Neural cell (in vitro differentiated cells): ENCODE results near the gene MYOT. TPM values are rescaled to one million over a fixed set of nuclear protein-coding genes. Genes with fewer than 3 reads are reported as not detected.

ENCODE experiments used
- H2AFZ ChIP-seq: fragments of 200-600, 300-800 bp; sonication (generic), shearing (Covaris generic); 2 replicates; pipeline ENCODE4 v1.6.0; 2014; ENCODE audit warnings: low read depth, mild to moderate bottlenecking, antibody characterized with exemption, low read length, moderate library complexity
- H3F3A ChIP-seq: fragments of 200-600 bp; shearing (Covaris generic); 2 replicates; pipeline ENCODE4 v1.6.1; 2016; ENCODE audit warnings: mild to moderate bottlenecking, moderate library complexity, mixed read lengths, antibody characterized with exemption, low read length; ENCODE audit not compliant: insufficient read depth, poor library complexity, severe bottlenecking
- H3K27ac ChIP-seq: fragments of 200-600, 300-800 bp; sonication (generic), shearing (Covaris generic); 2 replicates; pipeline ENCODE4 v1.5.1; 2014; ENCODE audit warnings: mild to moderate bottlenecking, low read length, moderate library complexity
- H3K27me3 ChIP-seq: fragments of 300-800, 200-600 bp; sonication (generic), shearing (Covaris generic); 2 replicates; pipeline ENCODE4 v1.6.0; 2014; ENCODE audit warnings: mild to moderate bottlenecking, low read depth, low read length, moderate library complexity; ENCODE audit not compliant: insufficient read depth
- H3K36me3 ChIP-seq: fragments of 300-800, 200-600 bp; sonication (generic), shearing (Covaris generic); 2 replicates; pipeline ENCODE4 v1.5.1; 2014; ENCODE audit warnings: mild to moderate bottlenecking, antibody characterized with exemption, low read length, moderate library complexity; ENCODE audit not compliant: insufficient read depth
- H3K4me2 ChIP-seq: fragments of 300-800, 200-600 bp; sonication (generic), shearing (Covaris generic); 2 replicates; pipeline ENCODE4 v1.6.0; 2014; ENCODE audit warnings: mild to moderate bottlenecking, low read length
- H3K4me3 ChIP-seq: fragments of 300-800, 200-600 bp; sonication (generic), shearing (Covaris generic); 2 replicates; pipeline ENCODE4 v1.5.1; 2014; ENCODE audit warnings: mild to moderate bottlenecking, low read length, moderate library complexity
- H3K79me2 ChIP-seq: fragments of 200-600 bp; shearing (Covaris generic); replicated peaks from 2 replicates; pipeline ENCODE4 v1.6.0; 2014; ENCODE audit warnings: mild to moderate bottlenecking, low read length, moderate library complexity; ENCODE audit not compliant: insufficient read depth
- H3K9ac ChIP-seq: fragments of 300-800, 200-600 bp; sonication (generic), shearing (Covaris generic); 2 replicates; pipeline ENCODE4 v1.6.1; 2016; ENCODE audit warnings: mild to moderate bottlenecking, low read length, mixed read lengths
- H3K9me2 ChIP-seq: fragments of 200-600 bp; shearing (Covaris generic); 2 replicates; pipeline ENCODE4 v1.6.1; 2016; ENCODE audit warnings: mild to moderate bottlenecking, low read length, mixed read lengths; ENCODE audit not compliant: insufficient read depth
- H3K9me3 ChIP-seq: fragments of 200-600, 300-800 bp; sonication (generic), shearing (Covaris generic); 2 replicates; pipeline ENCODE4 v1.6.1; 2016; ENCODE audit warnings: mild to moderate bottlenecking, mixed run types, low read length, moderate library complexity, mixed read lengths
- H4K20me1 ChIP-seq: fragments of 200-600 bp; shearing (Covaris generic); 2 replicates; pipeline ENCODE4 v1.6.1; 2016; ENCODE audit warnings: mild to moderate bottlenecking, mixed run types; ENCODE audit not compliant: insufficient read depth
- EP300 ChIP-seq: fragments of 450-650 bp; conservative IDR thresholded peaks from 2 replicates; pipeline ENCODE4 v1.6.1; 2014; ENCODE audit warnings: antibody characterized with exemption, mild to moderate bottlenecking, moderate library complexity; ENCODE audit not compliant: poor library complexity, severe bottlenecking
- EZH2 ChIP-seq: fragments of 200-600, 300-800 bp; shearing (Covaris generic), sonication (generic); IDR thresholded peaks from 2 replicates; pipeline ENCODE4 v1.6.1; 2014; ENCODE audit warnings: antibody characterized with exemption, low read length, borderline replicate concordance, mild to moderate bottlenecking; ENCODE audit not compliant: insufficient read depth, poor library complexity, severe bottlenecking
- MXI1 ChIP-seq: fragments of 450-650 bp; conservative IDR thresholded peaks from 2 replicates; pipeline ENCODE4 v1.6.1; 2014; ENCODE audit warnings: antibody characterized with exemption, mild to moderate bottlenecking; ENCODE audit not compliant: poor library complexity, severe bottlenecking
- POLR2AphosphoS5 ChIP-seq: IDR thresholded peaks from 2 replicates; pipeline ENCODE4 v1.6.1; 2012
- RAD21 ChIP-seq: fragments of 450-650 bp; conservative IDR thresholded peaks from 2 replicates; pipeline ENCODE4 v1.6.1; 2014; ENCODE audit warnings: antibody characterized with exemption, mild to moderate bottlenecking, moderate library complexity
- SMC3 ChIP-seq: fragments of 450-650 bp; conservative IDR thresholded peaks from 2 replicates; pipeline ENCODE4 v1.6.1; 2014; ENCODE audit warnings: antibody characterized with exemption, mild to moderate bottlenecking, moderate library complexity; ENCODE audit not compliant: poor library complexity
- TAF1 ChIP-seq: IDR thresholded peaks from 2 replicates; pipeline ENCODE4 v1.6.1; 2012; ENCODE audit warnings: low read depth
- polyA plus RNA-seq: library from polyadenylated mRNA; depleted of rRNA; stranded (reverse); fragments of >200 nt; gene quantifications from 2 replicates; pipeline ENCODE4 v1.2.3, GENCODE V29; 2014
- TF ChIP-seq, protein P1 (sequence below): IDR thresholded peaks from 2 replicates; pipeline ENCODE4 v1.6.1; 2012; ENCODE audit warnings: borderline replicate concordance
- TF ChIP-seq, protein P2 (sequence below): fragments of 450-650 bp; IDR thresholded peaks from 2 replicates; pipeline ENCODE4 v1.5.1; 2014; ENCODE audit warnings: antibody characterized with exemption, mild to moderate bottlenecking, moderate library complexity; ENCODE audit not compliant: poor library complexity, severe bottlenecking

MYOT gene
- polyA plus RNA-seq, 1 donor from 2014 or later: not detected

DNA sequence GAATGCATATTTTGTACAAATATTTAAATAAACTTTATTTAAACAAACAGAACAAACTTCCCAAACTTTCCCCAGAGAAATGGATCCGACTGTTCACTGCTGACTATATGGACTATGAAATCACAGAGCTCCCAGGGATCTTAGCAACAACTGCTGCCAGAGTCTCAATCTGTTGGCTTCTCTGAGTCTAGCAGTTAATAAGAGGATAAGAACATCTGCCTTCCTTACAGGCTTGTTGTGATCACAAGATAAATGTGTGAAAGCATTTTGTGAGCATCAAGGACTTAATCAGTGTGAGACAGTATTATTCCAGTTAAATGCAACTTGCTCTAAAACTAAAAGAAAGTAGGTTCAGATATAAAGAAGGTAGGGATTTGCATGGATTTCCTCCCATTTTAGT, 31.4 kb upstream of the MYOT start:
- no peaks in the 10 kb centered on the region for H4K20me1 ChIP-seq
- no peak overlapping the region for H2AFZ ChIP-seq
- H3K36me3 ChIP-seq: no peaks in the 10 kb centered on the region
- H3K4me2 ChIP-seq: no peak overlapping the region
- no peaks in the 10 kb centered on the region for H3K27me3 ChIP-seq
- H3K79me2 ChIP-seq: no peaks in the 10 kb centered on the region
- no peaks in the 10 kb centered on the region for H3K9me3 ChIP-seq
- no peaks in the 10 kb centered on the region for H3K9me2 ChIP-seq
- no peak overlapping the region for H3K27ac ChIP-seq
- TF ChIP-seq RAD21 (no peak), SMC3 (no peak), MXI1 (no peak), EZH2 (no peak), EP300 (no peak), TAF1 (no peak), POLR2AphosphoS5 (no peak)
- TF ChIP-seq, protein P1, sequence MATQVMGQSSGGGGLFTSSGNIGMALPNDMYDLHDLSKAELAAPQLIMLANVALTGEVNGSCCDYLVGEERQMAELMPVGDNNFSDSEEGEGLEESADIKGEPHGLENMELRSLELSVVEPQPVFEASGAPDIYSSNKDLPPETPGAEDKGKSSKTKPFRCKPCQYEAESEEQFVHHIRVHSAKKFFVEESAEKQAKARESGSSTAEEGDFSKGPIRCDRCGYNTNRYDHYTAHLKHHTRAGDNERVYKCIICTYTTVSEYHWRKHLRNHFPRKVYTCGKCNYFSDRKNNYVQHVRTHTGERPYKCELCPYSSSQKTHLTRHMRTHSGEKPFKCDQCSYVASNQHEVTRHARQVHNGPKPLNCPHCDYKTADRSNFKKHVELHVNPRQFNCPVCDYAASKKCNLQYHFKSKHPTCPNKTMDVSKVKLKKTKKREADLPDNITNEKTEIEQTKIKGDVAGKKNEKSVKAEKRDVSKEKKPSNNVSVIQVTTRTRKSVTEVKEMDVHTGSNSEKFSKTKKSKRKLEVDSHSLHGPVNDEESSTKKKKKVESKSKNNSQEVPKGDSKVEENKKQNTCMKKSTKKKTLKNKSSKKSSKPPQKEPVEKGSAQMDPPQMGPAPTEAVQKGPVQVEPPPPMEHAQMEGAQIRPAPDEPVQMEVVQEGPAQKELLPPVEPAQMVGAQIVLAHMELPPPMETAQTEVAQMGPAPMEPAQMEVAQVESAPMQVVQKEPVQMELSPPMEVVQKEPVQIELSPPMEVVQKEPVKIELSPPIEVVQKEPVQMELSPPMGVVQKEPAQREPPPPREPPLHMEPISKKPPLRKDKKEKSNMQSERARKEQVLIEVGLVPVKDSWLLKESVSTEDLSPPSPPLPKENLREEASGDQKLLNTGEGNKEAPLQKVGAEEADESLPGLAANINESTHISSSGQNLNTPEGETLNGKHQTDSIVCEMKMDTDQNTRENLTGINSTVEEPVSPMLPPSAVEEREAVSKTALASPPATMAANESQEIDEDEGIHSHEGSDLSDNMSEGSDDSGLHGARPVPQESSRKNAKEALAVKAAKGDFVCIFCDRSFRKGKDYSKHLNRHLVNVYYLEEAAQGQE: no peak
- TF ChIP-seq, protein P2, sequence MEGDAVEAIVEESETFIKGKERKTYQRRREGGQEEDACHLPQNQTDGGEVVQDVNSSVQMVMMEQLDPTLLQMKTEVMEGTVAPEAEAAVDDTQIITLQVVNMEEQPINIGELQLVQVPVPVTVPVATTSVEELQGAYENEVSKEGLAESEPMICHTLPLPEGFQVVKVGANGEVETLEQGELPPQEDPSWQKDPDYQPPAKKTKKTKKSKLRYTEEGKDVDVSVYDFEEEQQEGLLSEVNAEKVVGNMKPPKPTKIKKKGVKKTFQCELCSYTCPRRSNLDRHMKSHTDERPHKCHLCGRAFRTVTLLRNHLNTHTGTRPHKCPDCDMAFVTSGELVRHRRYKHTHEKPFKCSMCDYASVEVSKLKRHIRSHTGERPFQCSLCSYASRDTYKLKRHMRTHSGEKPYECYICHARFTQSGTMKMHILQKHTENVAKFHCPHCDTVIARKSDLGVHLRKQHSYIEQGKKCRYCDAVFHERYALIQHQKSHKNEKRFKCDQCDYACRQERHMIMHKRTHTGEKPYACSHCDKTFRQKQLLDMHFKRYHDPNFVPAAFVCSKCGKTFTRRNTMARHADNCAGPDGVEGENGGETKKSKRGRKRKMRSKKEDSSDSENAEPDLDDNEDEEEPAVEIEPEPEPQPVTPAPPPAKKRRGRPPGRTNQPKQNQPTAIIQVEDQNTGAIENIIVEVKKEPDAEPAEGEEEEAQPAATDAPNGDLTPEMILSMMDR: no peak
- H3F3A ChIP-seq: no peaks in the 10 kb centered on the region
- no peak overlapping the region for H3K4me3 ChIP-seq
- H3K9ac ChIP-seq: no peak overlapping the region

DNA sequence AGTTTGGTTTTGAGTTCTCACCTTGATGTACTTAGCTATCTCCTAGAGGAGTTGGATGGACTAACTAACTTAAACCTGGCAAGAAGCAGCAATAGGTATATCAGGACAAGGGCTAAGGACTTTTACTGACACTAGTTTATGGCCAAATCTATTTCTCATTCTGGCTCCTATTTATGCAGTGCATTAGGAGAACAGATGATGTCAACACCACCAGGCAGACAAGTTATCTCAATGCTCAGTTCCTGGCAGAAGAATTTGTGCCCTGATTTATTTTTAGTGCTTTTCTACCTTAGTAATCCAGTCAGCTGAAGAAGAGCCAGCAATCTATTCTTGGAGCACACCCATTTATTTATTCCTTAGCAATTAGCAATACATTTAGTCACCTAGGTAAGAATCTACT, 30.7 kb upstream of the MYOT start:
- H3K4me3 ChIP-seq: no peak overlapping the region
- H2AFZ ChIP-seq: no peak overlapping the region
- no peaks in the 10 kb centered on the region for H3K27me3 ChIP-seq
- H4K20me1 ChIP-seq: no peaks in the 10 kb centered on the region
- no peak overlapping the region for H3K4me2 ChIP-seq
- H3F3A ChIP-seq: no peaks in the 10 kb centered on the region
- no peak overlapping the region for H3K27ac ChIP-seq
- TF ChIP-seq, protein P1: no peak
- no peak for TF ChIP-seq POLR2AphosphoS5
- no peak for TF ChIP-seq EZH2
- TF ChIP-seq, protein P2: no peak
- no peak for TF ChIP-seq SMC3
- TF ChIP-seq EP300: no peak
- no peak for TF ChIP-seq TAF1
- TF ChIP-seq RAD21: no peak
- TF ChIP-seq MXI1: no peak
- no peaks in the 10 kb centered on the region for H3K79me2 ChIP-seq
- H3K9me3 ChIP-seq: no peaks in the 10 kb centered on the region
- H3K9me2 ChIP-seq: no peaks in the 10 kb centered on the region
- H3K9ac ChIP-seq: no peak overlapping the region
- H3K36me3 ChIP-seq: no peaks in the 10 kb centered on the region
